Subcutaneous adipose tissue (tissue), 4 donors: Measurements from ENCODE around the gene PPM1E. TPM values are rescaled to one million over a fixed set of nuclear protein-coding genes. Genes with fewer than 3 reads are reported as not detected.

ENCODE experiments used
- total RNA-seq, 4 donors: library from RNA; depleted of rRNA; stranded (reverse); fragments of >200 nt; gene quantifications; one replicate each; pipeline ENCODE4 v1.1.0, GENCODE V29; 2016
- TF ChIP-seq, protein P1 (sequence below): fragments of 450-650 bp; IDR thresholded peaks from one replicate; pipeline ENCODE4 v1.5.1; 2016; ENCODE audit warnings: low read depth, mild to moderate bottlenecking, control low read depth, antibody characterized with exemption, moderate library complexity

Gene PPM1E
- total RNA-seq, 4 donors from 2014 or later: 0.16 to 0.68 (median 0.22) TPM; not detected in 1

DNA sequence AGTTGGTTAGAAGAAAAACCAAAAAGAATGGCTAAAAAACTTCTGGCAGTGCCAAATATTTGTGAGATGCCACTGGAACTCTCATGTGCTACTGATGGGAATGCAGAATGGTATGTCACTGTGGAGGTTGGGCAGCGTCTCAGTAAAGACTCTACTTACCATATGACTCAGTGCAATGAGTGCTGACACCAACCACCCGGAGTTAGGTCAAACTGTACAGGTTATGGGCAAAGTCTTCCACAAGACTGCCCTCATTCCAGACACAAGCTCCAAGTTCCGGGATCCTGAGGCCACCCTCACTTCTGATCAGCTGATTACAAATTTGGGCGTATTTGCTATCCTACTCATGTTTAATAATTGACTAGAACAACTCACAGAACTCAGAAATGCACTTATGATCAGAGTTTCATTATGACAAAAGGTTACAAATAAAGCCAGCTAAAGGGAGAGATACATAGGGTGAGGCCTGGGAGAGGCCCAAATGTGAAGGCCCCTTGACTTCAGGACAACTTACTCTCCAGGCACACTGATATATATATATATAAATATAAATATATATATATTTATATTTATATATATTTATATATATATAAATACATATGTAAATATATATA lies 236.2 kb downstream of the PPM1E start:
- TF ChIP-seq, protein P1, sequence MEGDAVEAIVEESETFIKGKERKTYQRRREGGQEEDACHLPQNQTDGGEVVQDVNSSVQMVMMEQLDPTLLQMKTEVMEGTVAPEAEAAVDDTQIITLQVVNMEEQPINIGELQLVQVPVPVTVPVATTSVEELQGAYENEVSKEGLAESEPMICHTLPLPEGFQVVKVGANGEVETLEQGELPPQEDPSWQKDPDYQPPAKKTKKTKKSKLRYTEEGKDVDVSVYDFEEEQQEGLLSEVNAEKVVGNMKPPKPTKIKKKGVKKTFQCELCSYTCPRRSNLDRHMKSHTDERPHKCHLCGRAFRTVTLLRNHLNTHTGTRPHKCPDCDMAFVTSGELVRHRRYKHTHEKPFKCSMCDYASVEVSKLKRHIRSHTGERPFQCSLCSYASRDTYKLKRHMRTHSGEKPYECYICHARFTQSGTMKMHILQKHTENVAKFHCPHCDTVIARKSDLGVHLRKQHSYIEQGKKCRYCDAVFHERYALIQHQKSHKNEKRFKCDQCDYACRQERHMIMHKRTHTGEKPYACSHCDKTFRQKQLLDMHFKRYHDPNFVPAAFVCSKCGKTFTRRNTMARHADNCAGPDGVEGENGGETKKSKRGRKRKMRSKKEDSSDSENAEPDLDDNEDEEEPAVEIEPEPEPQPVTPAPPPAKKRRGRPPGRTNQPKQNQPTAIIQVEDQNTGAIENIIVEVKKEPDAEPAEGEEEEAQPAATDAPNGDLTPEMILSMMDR: no peak

- TF ChIP-seq, protein P1: no peak
Measured at GRCh38 chr17:58993311-58993710, 237.7 kb downstream of the PPM1E start.

DNA sequence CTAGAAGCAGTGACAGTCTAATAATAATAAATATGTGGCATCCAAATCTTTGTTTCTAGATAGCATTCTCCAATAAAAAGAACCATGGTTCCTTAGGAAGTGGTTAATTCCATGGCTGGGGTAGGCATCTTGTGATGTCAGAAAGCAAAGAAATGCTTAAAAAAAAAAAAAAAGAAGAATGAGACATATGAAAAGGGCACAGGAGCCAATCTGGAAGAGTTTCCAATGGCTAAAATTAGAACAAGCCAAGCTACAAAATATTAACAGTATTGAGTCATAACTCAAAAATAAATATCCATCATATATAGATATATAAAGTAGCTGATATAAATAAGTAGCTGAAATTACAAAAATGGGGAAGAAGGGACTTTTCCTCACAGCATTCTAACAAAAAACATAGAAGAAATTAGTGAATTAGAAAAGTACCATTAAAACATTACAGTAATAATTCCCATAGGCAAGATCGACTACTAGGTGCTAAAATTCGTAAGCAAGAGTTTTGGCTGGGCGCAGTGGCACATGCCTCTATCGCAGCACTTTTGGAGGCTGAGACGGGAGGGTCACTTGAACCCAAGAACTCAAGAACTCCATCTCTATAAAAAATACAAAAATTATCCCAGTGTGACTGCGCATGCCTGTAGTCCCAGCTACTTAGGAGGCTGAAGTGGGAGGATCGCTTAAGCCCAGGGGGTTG lies 239.7 kb downstream of the PPM1E start:
- TF ChIP-seq, protein P1: no peak

- TF ChIP-seq, protein P1: no peak
Measured at GRCh38 chr17:58996968-58997367, 241.3 kb downstream of the PPM1E start.

DNA sequence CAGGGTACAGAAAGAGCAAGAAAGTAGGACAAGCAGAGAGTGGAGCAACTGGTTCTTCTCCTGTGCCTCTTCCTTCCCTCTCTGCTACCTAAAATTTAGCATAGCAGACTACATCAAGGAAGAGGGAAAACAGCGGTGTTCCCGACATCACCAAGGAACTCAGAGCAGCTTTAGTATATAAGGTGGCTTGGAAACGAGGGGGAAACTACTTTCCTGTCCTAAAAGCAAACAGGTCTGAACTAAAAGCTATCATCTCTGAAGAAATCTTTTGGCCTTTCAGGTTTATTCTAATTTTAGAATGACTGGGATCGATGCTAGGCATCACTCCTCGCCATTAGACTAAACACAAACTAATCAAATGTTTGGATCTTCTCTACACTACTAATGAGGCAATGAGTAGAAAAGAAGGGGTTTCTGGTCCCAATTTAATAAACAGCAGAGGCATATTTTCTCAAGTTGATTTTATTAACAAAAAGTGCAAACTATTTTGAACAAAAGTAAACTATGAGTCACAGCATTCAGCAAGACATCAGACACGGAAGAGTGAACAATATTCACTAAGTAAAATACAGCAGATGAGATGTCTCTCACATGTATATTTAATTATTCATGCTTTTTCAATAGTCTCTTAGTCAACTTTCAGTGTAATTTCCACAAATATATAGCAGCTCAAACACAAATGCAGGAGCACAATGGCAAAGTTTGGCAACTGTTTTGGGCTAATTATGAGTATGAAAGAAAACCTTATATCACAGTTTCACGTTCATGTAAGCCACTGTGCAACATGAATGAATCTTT lies 242.3 kb downstream of the PPM1E start:
- TF ChIP-seq, protein P1: no peak

DNA sequence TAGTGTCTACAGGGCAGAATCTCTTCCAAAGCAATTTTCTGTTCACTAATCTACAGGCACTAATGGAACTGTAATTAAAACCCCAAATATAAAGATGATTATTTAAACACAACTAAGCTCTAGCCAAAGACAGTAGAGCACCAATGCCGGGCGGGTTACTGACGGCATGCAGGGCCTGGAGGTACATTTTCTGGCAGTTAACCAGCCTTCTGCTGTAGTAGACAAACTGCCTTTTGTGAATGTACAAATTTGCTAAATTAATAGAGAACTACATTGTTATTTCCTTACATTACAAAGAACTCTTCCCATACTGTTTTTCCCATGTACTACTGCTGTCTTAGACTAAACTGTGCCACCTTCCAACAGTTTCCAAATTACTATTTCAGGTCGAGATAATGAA lies 243.2 kb downstream of the PPM1E start:
- TF ChIP-seq, protein P1: no peak

DNA sequence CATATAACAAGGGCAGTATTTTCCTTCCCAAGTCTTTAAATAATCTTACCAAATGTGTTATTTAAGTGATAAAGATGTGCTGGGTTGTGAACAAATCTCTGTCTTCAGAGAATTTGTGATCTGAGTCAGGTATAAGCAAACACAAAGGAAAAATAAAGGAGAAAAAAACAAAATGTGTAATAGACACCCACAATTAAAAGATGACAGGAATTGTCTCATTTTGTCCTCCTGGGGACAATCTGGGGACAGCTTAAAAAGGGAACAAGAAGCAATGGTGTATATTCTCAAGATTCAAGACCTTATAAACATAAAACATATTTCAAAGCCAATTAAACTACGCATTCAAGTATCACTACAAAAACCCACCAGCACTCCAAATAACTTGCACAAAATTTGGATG lies 243.8 kb downstream of the PPM1E start:
- TF ChIP-seq, protein P1: no peak
